SJCRH30 (cell line): ENCODE measurements around the gene RNF181. TPM values are rescaled to one million over a fixed set of nuclear protein-coding genes. Genes with fewer than 3 reads are reported as not detected.

Experiments used
- DNase-seq, 2 experiments: peaks; one replicate each; pipeline ENCODE4 v3.0.0-alpha.2; 2015 to 2020
- H3K27ac ChIP-seq: fragments of 250-450 bp; sonication (Bioruptor Pico); 2 replicates; pipeline ENCODE4 v1.5.1; 2020; ENCODE audit warnings: mild to moderate bottlenecking, moderate library complexity
- H3K27me3 ChIP-seq: fragments of 250-450 bp; sonication (Bioruptor Pico); 2 replicates; pipeline ENCODE4 v1.5.1; 2020; ENCODE audit warnings: mild to moderate bottlenecking, moderate library complexity
- H3K36me3 ChIP-seq: fragments of 250-450 bp; sonication (Bioruptor Pico); 2 replicates; pipeline ENCODE4 v1.5.1; 2020; ENCODE audit warnings: mild to moderate bottlenecking, moderate library complexity
- H3K4me1 ChIP-seq: fragments of 250-450 bp; sonication (Bioruptor Pico); 2 replicates; pipeline ENCODE4 v1.5.1; 2020; ENCODE audit warnings: mild to moderate bottlenecking, moderate library complexity
- H3K4me3 ChIP-seq: fragments of 250-450 bp; sonication (Bioruptor Pico); 2 replicates; pipeline ENCODE4 v1.5.1; 2020; ENCODE audit warnings: mild to moderate bottlenecking, moderate library complexity
- H3K9me3 ChIP-seq: fragments of 250-450 bp; sonication (Bioruptor Pico); replicated peaks from 2 replicates; pipeline ENCODE4 v1.5.1; 2020; ENCODE audit warnings: mild to moderate bottlenecking, moderate library complexity
- total RNA-seq: library from RNA; depleted of rRNA; stranded (reverse); fragments of >200 nt; shearing (Covaris generic); gene quantifications from 2 replicates; pipeline ENCODE4 v1.2.3, GENCODE V29; 2014; rRNA removed

Gene RNF181
- total RNA-seq, 1 experiment from 2014 or later: 91.1 TPM

DNA sequence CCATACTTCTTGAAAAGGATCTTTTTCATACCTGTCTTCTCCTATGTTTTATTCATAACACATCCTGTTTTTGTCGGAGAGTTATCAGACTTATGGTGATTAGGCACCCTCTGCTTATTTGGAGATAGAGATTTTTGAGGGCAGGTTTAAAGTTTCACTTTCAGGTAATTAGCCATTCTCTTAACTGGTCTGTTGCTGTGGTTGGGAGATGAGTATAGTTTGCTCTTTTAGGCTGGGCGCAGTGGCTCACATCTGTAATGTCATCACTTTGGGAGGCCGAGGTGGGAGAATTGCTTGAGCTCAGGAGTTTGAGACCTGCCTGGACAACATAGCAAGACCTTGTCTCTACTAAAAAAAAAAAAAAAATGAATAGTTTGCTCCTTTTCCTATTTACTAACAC lies 47.2 kb downstream of the RNF181 start:
- H3K36me3 ChIP-seq: peaks cover 94% of the 10 kb centered on the region

DNA sequence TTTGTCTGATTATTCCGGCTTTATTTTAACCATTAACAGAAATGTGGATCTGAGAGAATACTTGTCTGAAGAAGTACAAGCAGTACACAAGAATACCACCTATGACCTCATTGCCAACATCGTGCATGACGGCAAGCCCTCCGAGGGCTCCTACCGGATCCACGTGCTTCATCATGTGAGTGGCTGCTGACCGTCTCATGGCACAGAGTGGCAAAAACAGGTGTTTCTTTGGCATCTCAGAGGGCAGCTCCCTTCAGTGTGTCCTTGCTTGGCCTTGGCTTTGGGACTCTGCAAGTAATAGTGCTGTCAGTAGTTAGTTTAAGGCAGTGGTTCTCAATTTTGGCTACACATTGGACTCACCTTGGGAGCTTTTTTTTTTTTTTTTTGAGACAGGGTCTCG lies 49.4 kb downstream of the RNF181 start:
- Histone ChIP-seq H3K4me3 (no peak overlapping the region), H3K36me3 (peaks cover 94% of the 10 kb centered on the region), H3K27ac (no peak overlapping the region), H3K9me3 (no peaks in the 10 kb centered on the region), H3K27me3 (no peaks in the 10 kb centered on the region), H3K4me1 (no peaks in the 10 kb centered on the region)
- DNase-seq: no peak

More for the DNA sequence above, 47.2 kb downstream of the RNF181 start:
- no peak for DNase-seq
- Histone ChIP-seq H3K4me1 (no peaks in the 10 kb centered on the region), H3K27ac (no peak overlapping the region), H3K27me3 (no peaks in the 10 kb centered on the region), H3K4me3 (no peak overlapping the region), H3K9me3 (no peaks in the 10 kb centered on the region)

DNA sequence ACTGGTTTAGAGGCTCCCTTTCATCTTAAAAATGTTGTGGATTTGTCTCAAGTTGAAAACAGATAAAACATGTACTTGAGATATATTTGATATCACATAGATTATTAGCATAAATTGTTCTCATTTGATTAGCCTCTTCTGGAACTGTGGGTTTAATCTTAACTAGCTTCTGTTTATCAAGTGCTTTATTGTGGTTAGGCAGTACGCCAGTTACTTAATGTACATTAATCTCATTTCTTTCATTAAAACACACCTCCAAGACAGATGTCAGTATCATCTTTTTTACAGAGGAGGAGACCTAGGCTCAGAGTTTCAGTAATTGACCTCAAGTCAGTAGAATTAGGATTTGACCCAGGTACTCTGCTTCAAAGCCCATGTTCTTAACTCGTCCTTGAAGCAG lies 50.6 kb downstream of the RNF181 start:
- H3K4me3 ChIP-seq: no peak overlapping the region
- no peak for DNase-seq
- H3K27me3 ChIP-seq: no peaks in the 10 kb centered on the region
- peaks cover 92% of the 10 kb centered on the region for H3K36me3 ChIP-seq
- H3K9me3 ChIP-seq: no peaks in the 10 kb centered on the region
- no peak overlapping the region for H3K27ac ChIP-seq
- no peaks in the 10 kb centered on the region for H3K4me1 ChIP-seq

Other genes with a start within 250 kb of the RNF181 start
- 9.3 and 11.0 TPM in 2 replicates for gene RETSAT, start 241.2 kb upstream of the RNF181 start, total RNA-seq
- 17.2 and 19.3 TPM in 2 replicates for gene ELMOD3, start 241.0 kb upstream of the RNF181 start, total RNA-seq
- gene CAPG, start 185.4 kb upstream of the RNF181 start, total RNA-seq: 0.43 and 1.1 TPM in 2 replicates
- 0.25 and 0.77 TPM in 2 replicates for gene SH2D6, start 177.0 kb upstream of the RNF181 start, total RNA-seq
- gene MAT2A, start 56.6 kb upstream of the RNF181 start, total RNA-seq: 218 and 291 TPM in 2 replicates
- gene GGCX, start 34.3 kb upstream of the RNF181 start, total RNA-seq: 37.0 and 38.9 TPM in 2 replicates
- gene VAMP8, start 18.2 kb upstream of the RNF181 start, total RNA-seq: 51.3 and 54.7 TPM in 2 replicates
- not detected in 2 replicates for gene VAMP5, start 11.3 kb upstream of the RNF181 start, total RNA-seq
- gene TMEM150A, start 7.0 kb downstream of the RNF181 start, total RNA-seq: 5.4 and 5.6 TPM in 2 replicates
- gene C2orf68, start 16.3 kb downstream of the RNF181 start, total RNA-seq: 53.6 and 57.9 TPM in 2 replicates
- gene USP39, start 20.4 kb downstream of the RNF181 start, total RNA-seq: 120 and 126 TPM in 2 replicates
- not detected in 2 replicates for gene SFTPB, start 72.5 kb downstream of the RNF181 start, total RNA-seq
- not detected in 2 replicates for gene GNLY, start 98.6 kb downstream of the RNF181 start, total RNA-seq
- 98.9 and 107 TPM in 2 replicates for gene ATOH8, start 158.2 kb downstream of the RNF181 start, total RNA-seq